Measurements from ENCODE around the gene NAA16.

GRCh38 chr13:41405367-41405766 is 94.3 kb downstream of the NAA16 start:
- TF ChIP-seq POLR2A (IDR thresholded peaks at IDR 0.05; ENCODE audit: low read depth, low read length) (no peak), BHLHE40 (IDR thresholded peaks at IDR 0.05; ENCODE audit: low read depth, low read length) (no peak), FOS (IDR thresholded peaks at IDR 0.05; ENCODE audit: low read depth, low read length) (no peak), CHD1 (IDR thresholded peaks at IDR 0.05; ENCODE audit: low read depth, low read length) (no peak), MXI1 (IDR thresholded peaks at IDR 0.05; ENCODE audit: borderline replicate concordance, low read depth, low read length) (no peak), RFX5 (IDR thresholded peaks at IDR 0.05; ENCODE audit: low read depth, low read length) (no peak), CEBPB (IDR thresholded peaks at IDR 0.05; ENCODE audit: low read depth, low read length) (no peak)
- TF ChIP-seq, protein P1, sequence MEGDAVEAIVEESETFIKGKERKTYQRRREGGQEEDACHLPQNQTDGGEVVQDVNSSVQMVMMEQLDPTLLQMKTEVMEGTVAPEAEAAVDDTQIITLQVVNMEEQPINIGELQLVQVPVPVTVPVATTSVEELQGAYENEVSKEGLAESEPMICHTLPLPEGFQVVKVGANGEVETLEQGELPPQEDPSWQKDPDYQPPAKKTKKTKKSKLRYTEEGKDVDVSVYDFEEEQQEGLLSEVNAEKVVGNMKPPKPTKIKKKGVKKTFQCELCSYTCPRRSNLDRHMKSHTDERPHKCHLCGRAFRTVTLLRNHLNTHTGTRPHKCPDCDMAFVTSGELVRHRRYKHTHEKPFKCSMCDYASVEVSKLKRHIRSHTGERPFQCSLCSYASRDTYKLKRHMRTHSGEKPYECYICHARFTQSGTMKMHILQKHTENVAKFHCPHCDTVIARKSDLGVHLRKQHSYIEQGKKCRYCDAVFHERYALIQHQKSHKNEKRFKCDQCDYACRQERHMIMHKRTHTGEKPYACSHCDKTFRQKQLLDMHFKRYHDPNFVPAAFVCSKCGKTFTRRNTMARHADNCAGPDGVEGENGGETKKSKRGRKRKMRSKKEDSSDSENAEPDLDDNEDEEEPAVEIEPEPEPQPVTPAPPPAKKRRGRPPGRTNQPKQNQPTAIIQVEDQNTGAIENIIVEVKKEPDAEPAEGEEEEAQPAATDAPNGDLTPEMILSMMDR (conservative IDR thresholded peaks at IDR 0.05; ENCODE audit: low read depth, low read length): no peak
- TF ChIP-seq, protein P2, sequence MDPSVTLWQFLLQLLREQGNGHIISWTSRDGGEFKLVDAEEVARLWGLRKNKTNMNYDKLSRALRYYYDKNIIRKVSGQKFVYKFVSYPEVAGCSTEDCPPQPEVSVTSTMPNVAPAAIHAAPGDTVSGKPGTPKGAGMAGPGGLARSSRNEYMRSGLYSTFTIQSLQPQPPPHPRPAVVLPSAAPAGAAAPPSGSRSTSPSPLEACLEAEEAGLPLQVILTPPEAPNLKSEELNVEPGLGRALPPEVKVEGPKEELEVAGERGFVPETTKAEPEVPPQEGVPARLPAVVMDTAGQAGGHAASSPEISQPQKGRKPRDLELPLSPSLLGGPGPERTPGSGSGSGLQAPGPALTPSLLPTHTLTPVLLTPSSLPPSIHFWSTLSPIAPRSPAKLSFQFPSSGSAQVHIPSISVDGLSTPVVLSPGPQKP (IDR thresholded peaks at IDR 0.05; ENCODE audit: borderline replicate concordance, low read depth, low read length): no peak

All from IMR-90 (cell line).